Measurements from ENCODE around the gene ARHGAP19. TPM values are rescaled to one million over a fixed set of nuclear protein-coding genes. Genes with fewer than 3 reads are reported as not detected.

ARHGAP19 gene
- total and polyA plus RNA-seq, 2 of the 8 experiments (the other 6 are each of a cell fraction or from before 2014, with no cell fraction given) = 13.3 to 32.1 TPM

- TF ChIP-seq RAD21 (IDR thresholded peaks at IDR 0.05 in 1 of 2, conservative IDR thresholded peaks at IDR 0.05 in 1 of 2; ENCODE audit: low read depth in 2 of 2, low read length in 2 of 2) (no peak; a peak in 1 of 4 replicates), TCF12 (IDR thresholded peaks at IDR 0.05; ENCODE audit: low read depth, low read length) (no peak), SP1 (IDR thresholded peaks at IDR 0.05; ENCODE audit: low read depth, low read length) (0 out of 2 replicates have a peak, but pooled peaks have one; percentile 22), HDAC6 (IDR thresholded peaks at IDR 0.05; ENCODE audit: low read depth, low read length) (no peak), CREB1 (IDR thresholded peaks at IDR 0.05) (peak; percentile 28; the same call in 1 of the 2 replicates), CBX5 (IDR thresholded peaks at IDR 0.05; ENCODE audit: low read depth, low read length) (no peak), FOSL1 (IDR thresholded peaks at IDR 0.05; ENCODE audit: insufficient read depth, low read depth, low read length) (no peak), POU5F1 (IDR thresholded peaks at IDR 0.05; ENCODE audit: low read depth, low read length) (peak; percentile 37; the same call in 1 of the 2 replicates), NANOG (IDR thresholded peaks at IDR 0.05; ENCODE audit: insufficient read depth, low read depth, low read length, poor library complexity, severe bottlenecking) (peak; percentile 79), SRF (IDR thresholded peaks at IDR 0.05; ENCODE audit: low read depth, low read length) (no peak), BACH1 (IDR thresholded peaks at IDR 0.05; ENCODE audit: low read length) (no peak; the same call in 1 of the 2 replicates), EZH2 (IDR thresholded peaks at IDR 0.05; ENCODE audit: low read depth, low read length, severe bottlenecking) (no peak), TEAD4 (IDR thresholded peaks at IDR 0.05; ENCODE audit: low read depth, low read length) (no peak), JUND (IDR thresholded peaks at IDR 0.05; ENCODE audit: low read length) (no peak), SAP30 (IDR thresholded peaks at IDR 0.05; ENCODE audit: insufficient read depth, insufficient replicate concordance, low read length) (no peak), POLR2A (IDR thresholded peaks at IDR 0.05; ENCODE audit: control extremely low read depth in 1 of 2, low read depth in 2 of 2, low read length in 2 of 2) (peak in 1 of 2 experiments; percentile 34; a peak in 1 of 3 replicates), BCL11A (IDR thresholded peaks at IDR 0.05; ENCODE audit: low read depth in 2 of 2, low read length in 2 of 2) (peak in 1 of 2 experiments; percentile 5), NRF1 (IDR thresholded peaks at IDR 0.05; ENCODE audit: low read depth, low read length) (no peak), CBX8 (IDR thresholded peaks at IDR 0.05; ENCODE audit: borderline replicate concordance, low read depth, low read length) (no peak), KDM5A (IDR thresholded peaks at IDR 0.05; ENCODE audit: low read length) (no peak), KDM1A (IDR thresholded peaks at IDR 0.05; ENCODE audit: borderline replicate concordance, low read length) (peak; percentile 17; the same call in 1 of the 2 replicates)
- TF ChIP-seq, protein P1, sequence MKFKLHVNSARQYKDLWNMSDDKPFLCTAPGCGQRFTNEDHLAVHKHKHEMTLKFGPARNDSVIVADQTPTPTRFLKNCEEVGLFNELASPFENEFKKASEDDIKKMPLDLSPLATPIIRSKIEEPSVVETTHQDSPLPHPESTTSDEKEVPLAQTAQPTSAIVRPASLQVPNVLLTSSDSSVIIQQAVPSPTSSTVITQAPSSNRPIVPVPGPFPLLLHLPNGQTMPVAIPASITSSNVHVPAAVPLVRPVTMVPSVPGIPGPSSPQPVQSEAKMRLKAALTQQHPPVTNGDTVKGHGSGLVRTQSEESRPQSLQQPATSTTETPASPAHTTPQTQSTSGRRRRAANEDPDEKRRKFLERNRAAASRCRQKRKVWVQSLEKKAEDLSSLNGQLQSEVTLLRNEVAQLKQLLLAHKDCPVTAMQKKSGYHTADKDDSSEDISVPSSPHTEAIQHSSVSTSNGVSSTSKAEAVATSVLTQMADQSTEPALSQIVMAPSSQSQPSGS (IDR thresholded peaks at IDR 0.05; ENCODE audit: low read length) = peak; percentile 64; the same call in 1 of the 2 replicates
Observed at GRCh38 chr10:97336942-97337831, 44.8 kb upstream of the ARHGAP19 start (continued).
